Breast epithelium (tissue), 3 donors: ENCODE data around the gene ETV2.

Experiments used
- CTCF ChIP-seq, 3 donors: fragments of 450-650 bp; IDR thresholded peaks; one replicate each; pipeline ENCODE4 v1.5.1; 2016 to 2017; ENCODE audit warnings: antibody characterized with exemption in 3 of 3, mild to moderate bottlenecking in 3 of 3, moderate library complexity in 3 of 3
- POLR2A ChIP-seq: fragments of 450-650 bp; IDR thresholded peaks from one replicate; pipeline ENCODE4 v1.6.1; 2016; ENCODE audit warnings: antibody characterized with exemption, mild to moderate bottlenecking, moderate library complexity
- POLR2AphosphoS5 ChIP-seq, 3 donors: sonication (generic); formaldehyde crosslinking; IDR thresholded peaks; one replicate each; pipeline ENCODE4 v1.6.1; 2017; ENCODE audit warnings: antibody characterized with exemption in 3 of 3

- TF ChIP-seq CTCF (IDR thresholded peaks at IDR 0.05): no peak
- TF ChIP-seq POLR2AphosphoS5 (IDR thresholded peaks at IDR 0.05): no peak
- TF ChIP-seq POLR2A: no peak
Observed at GRCh38 chr19:35629332-35629633, 12.3 kb upstream of the ETV2 start.
